HCT116 (cell line): ENCODE results near the gene SLC35A4. TPM values are rescaled to one million over a fixed set of nuclear protein-coding genes. Genes with fewer than 3 reads are reported as not detected.
A peak's percentile ranks its signal among the peaks of the same experiment; 100 is the strongest.

ENCODE experiments used
- ATAC-seq: fragments of 200-7000 bp; cut with Tn5 transposase; 2 replicates; pipeline ENCODE4 v1.9.1; 2020; ENCODE audit warnings: mild to moderate bottlenecking, moderate library complexity
- BruUV-seq: library from RNA; stranded (reverse); fragments of 400-500 nt; replicated peaks from 2 replicates; lab custom pipeline; 2021; lab: Mats Ljungman, UMichigan
- CTCF ChIA-PET: fragments of 300-600 bp; sonication (Branson Sonifier 250); formaldehyde crosslinking; loops from one replicate; lab custom pipeline; 2021; ENCODE audit warnings: antibody characterized with exemption; lab: Charles Lee
- POLR2A ChIA-PET: fragments of 300-600, 350-600 bp; sonication (Branson Sonifier 250); formaldehyde crosslinking; loops from one replicate; lab custom pipeline; 2021; ENCODE audit warnings: antibody characterized with exemption; lab: Charles Lee
- RAD21 ChIA-PET, 2 experiments: fragments of 300-600 bp; sonication (Branson Sonifier 250); formaldehyde crosslinking; loops; one replicate each; lab custom pipeline; 2023; ENCODE audit warnings: low total read pairs in 2 of 2; ENCODE audit not compliant: uncharacterized antibody in 2 of 2, unreplicated experiment in 2 of 2, low non-redundant PET in 1 of 2; lab: Charles Lee
- DNase-seq: peaks from one replicate; pipeline ENCODE4 v3.0.0-alpha.2; 2010; ENCODE audit warnings: low read depth, low spot score
- H2AFZ ChIP-seq: fragments of 200-600 bp; shearing (Covaris generic), sonication (generic); 2 replicates; pipeline ENCODE4 v1.6.1; 2017; ENCODE audit warnings: low read depth, mixed run types, mixed read lengths, antibody characterized with exemption, low read length; ENCODE audit not compliant: poor library complexity, severe bottlenecking
- H3K27ac ChIP-seq: 2 replicates; pipeline ENCODE4 v1.5.1; 2012; ENCODE audit warnings: low read depth, low read length
- H3K27me3 ChIP-seq: fragments of 200-600 bp; sonication (generic); 2 replicates; pipeline ENCODE4 v1.6.1; 2016; ENCODE audit warnings: mixed run types, low read length, mixed read lengths; ENCODE audit not compliant: insufficient read depth
- H3K36me3 ChIP-seq, 2 experiments: fragments of 200-500 bp in 1 of 2; fragments of 200-600 bp in 1 of 2; sonication (Bioruptor generic) in 1 of 2; sonication (generic) in 1 of 2; 2 replicates each; pipeline versions ENCODE4 v1.5.1 to v1.6.1; 2014 to 2016; ENCODE audit warnings: low read length in 2 of 2, inconsistent platforms in 1 of 2, mixed read lengths in 1 of 2, mixed run types in 1 of 2; ENCODE audit not compliant: insufficient read depth in 2 of 2, control insufficient read depth in 1 of 2
- H3K4me1 ChIP-seq, 2 experiments: fragments of 200-600 bp in 1 of 2; sonication (generic) in 1 of 2; 2 replicates each; pipeline versions ENCODE4 v1.5.1 to v1.6.1; 2012 to 2017; ENCODE audit warnings: low read length in 2 of 2, inconsistent platforms in 1 of 2, mild to moderate bottlenecking in 1 of 2, mixed read lengths in 1 of 2, mixed run types in 1 of 2, moderate library complexity in 1 of 2; ENCODE audit not compliant: insufficient read depth in 2 of 2, control insufficient read depth in 1 of 2
- H3K4me2 ChIP-seq: fragments of 200-600 bp; sonication (generic); 2 replicates; pipeline ENCODE4 v1.6.1; 2017; ENCODE audit warnings: mixed run types, low read length, mixed read lengths
- H3K4me3 ChIP-seq, 2 experiments: fragments of 200-600 bp in 1 of 2; sonication (generic) in 1 of 2; replicated peaks in 1 of 2; 2 replicates each; pipeline ENCODE4 v1.5.1; 2011 to 2016; ENCODE audit warnings: low read length in 2 of 2, control low read depth in 1 of 2, low read depth in 1 of 2, mild to moderate bottlenecking in 1 of 2, mixed read lengths in 1 of 2, mixed run types in 1 of 2
- H3K79me2 ChIP-seq: fragments of 200-600 bp; sonication (generic); 2 replicates; pipeline ENCODE4 v1.6.1; 2017; ENCODE audit warnings: mild to moderate bottlenecking, mixed run types, low read length, moderate library complexity, mixed read lengths; ENCODE audit not compliant: insufficient read depth
- H3K9ac ChIP-seq: fragments of 200-600 bp; sonication (generic); 2 replicates; pipeline ENCODE4 v1.6.1; 2016; ENCODE audit warnings: low read length, mixed read lengths
- H3K9me2 ChIP-seq: fragments of 200-600 bp; sonication (generic), shearing (Covaris generic); 2 replicates; pipeline ENCODE4 v1.6.1; 2017; ENCODE audit warnings: mixed run types, mild to moderate bottlenecking, moderate library complexity; ENCODE audit not compliant: insufficient read depth
- H3K9me3 ChIP-seq, 2 experiments: fragments of 200-500 bp in 1 of 2; fragments of 200-600 bp in 1 of 2; sonication (Bioruptor generic) in 1 of 2; sonication (generic) in 1 of 2; 2 replicates each; pipeline ENCODE4 v1.6.1; 2014 to 2017; ENCODE audit warnings: low read length in 2 of 2, mixed read lengths in 2 of 2, inconsistent platforms in 1 of 2, low read depth in 1 of 2, mild to moderate bottlenecking in 1 of 2, mixed run types in 1 of 2, moderate library complexity in 1 of 2; ENCODE audit not compliant: control insufficient read depth in 1 of 2, insufficient read depth in 1 of 2
- H4K20me1 ChIP-seq: fragments of 200-600 bp; sonication (generic), shearing (Covaris generic); 2 replicates; pipeline ENCODE4 v1.6.1; 2017; ENCODE audit warnings: mixed run types, mild to moderate bottlenecking, moderate library complexity; ENCODE audit not compliant: insufficient read depth
- CBX3 ChIP-seq: IDR thresholded peaks from 2 replicates; pipeline ENCODE4 v1.6.1; 2012; ENCODE audit warnings: low read depth
- EGR1 ChIP-seq: IDR thresholded peaks from 2 replicates; pipeline ENCODE4 v1.6.1; 2012; ENCODE audit warnings: low read depth
- EZH2phosphoT487 ChIP-seq: fragments of 200-600 bp; IDR thresholded peaks from 2 replicates; pipeline ENCODE4 v1.6.1; 2018; ENCODE audit warnings: antibody characterized with exemption, borderline replicate concordance
- MAX ChIP-seq: IDR thresholded peaks from 2 replicates; pipeline ENCODE4 v1.6.1; 2012
- POLR2A ChIP-seq: IDR thresholded peaks from 2 replicates; pipeline ENCODE4 v1.7.0; 2011; ENCODE audit warnings: borderline replicate concordance; ENCODE audit not compliant: insufficient read depth, insufficient read length; ENCODE audit errors: extremely low read depth
- POLR2AphosphoS5 ChIP-seq: IDR thresholded peaks from 2 replicates; pipeline ENCODE4 v1.6.1; 2011; ENCODE audit warnings: mild to moderate bottlenecking, low read depth, low read length, moderate library complexity
- SIN3A ChIP-seq: IDR thresholded peaks from 2 replicates; pipeline ENCODE4 v1.6.1; 2012; ENCODE audit warnings: low read depth
- SP1 ChIP-seq: IDR thresholded peaks from 2 replicates; pipeline ENCODE4 v1.6.1; 2012; ENCODE audit warnings: low read depth
- SRF ChIP-seq: IDR thresholded peaks from 2 replicates; pipeline ENCODE4 v1.6.1; 2012; ENCODE audit warnings: low read depth
- ZNF274 ChIP-seq: fragments of 200-500 bp; sonication (Bioruptor generic); IDR thresholded peaks from 2 replicates; pipeline ENCODE4 v1.6.1; 2014; ENCODE audit warnings: mild to moderate bottlenecking, low read depth, low read length, inconsistent platforms
- intact Hi-C: fragments of 100-400 bp; cut with micrococcal nuclease; formaldehyde crosslinking; loops from 2 replicates; pipeline ENCODE4 v1.10.0; 2022
- total RNA-seq: library from RNA; stranded (reverse); gene quantifications from one replicate; pipeline ENCODE4 v1.2.1, GENCODE V29; 2021; ENCODE audit not compliant: unreplicated experiment
- TF ChIP-seq, protein P1 (sequence below): IDR thresholded peaks from 2 replicates; pipeline ENCODE4 v1.6.1; 2012; ENCODE audit warnings: low read depth

The SLC35A4 gene
- total RNA-seq, 1 experiment from 2014 or later = 37.5 TPM

- no TSS peak for BruUV-seq
- Histone ChIP-seq H2AFZ (no peak overlapping the region), H3K4me2 (no peak overlapping the region), H3K36me3 (peaks cover 12 to 36% of the 10 kb centered on the region in 2 experiments; a peak in 3 of 4 replicates), H3K9me3 (no peaks in the 10 kb centered on the region), H4K20me1 (no peaks in the 10 kb centered on the region; the same call in 1 of the 2 replicates), H3K9ac (no peak overlapping the region), H3K4me1 (peaks cover 2 to 25% of the 10 kb centered on the region in 2 experiments; a peak in 3 of 4 replicates), H3K4me3 (no peak overlapping the region), H3K9me2 (no peaks in the 10 kb centered on the region), H3K27me3 (no peaks in the 10 kb centered on the region), H3K79me2 (peaks cover 29% of the 10 kb centered on the region), H3K27ac (peak overlapping the region; percentile 2; the same call in 1 of the 2 replicates)
- DNase-seq (no peak), ATAC-seq (no peak)
- TF ChIP-seq ZNF274 (no peak), POLR2AphosphoS5 (no peak), POLR2A (no peak), CBX3 (no peak), SRF (no peak), SIN3A (no peak), SP1 (no peak), EGR1 (no peak), EZH2phosphoT487 (no peak), MAX (no peak)
- TF ChIP-seq, protein P1, sequence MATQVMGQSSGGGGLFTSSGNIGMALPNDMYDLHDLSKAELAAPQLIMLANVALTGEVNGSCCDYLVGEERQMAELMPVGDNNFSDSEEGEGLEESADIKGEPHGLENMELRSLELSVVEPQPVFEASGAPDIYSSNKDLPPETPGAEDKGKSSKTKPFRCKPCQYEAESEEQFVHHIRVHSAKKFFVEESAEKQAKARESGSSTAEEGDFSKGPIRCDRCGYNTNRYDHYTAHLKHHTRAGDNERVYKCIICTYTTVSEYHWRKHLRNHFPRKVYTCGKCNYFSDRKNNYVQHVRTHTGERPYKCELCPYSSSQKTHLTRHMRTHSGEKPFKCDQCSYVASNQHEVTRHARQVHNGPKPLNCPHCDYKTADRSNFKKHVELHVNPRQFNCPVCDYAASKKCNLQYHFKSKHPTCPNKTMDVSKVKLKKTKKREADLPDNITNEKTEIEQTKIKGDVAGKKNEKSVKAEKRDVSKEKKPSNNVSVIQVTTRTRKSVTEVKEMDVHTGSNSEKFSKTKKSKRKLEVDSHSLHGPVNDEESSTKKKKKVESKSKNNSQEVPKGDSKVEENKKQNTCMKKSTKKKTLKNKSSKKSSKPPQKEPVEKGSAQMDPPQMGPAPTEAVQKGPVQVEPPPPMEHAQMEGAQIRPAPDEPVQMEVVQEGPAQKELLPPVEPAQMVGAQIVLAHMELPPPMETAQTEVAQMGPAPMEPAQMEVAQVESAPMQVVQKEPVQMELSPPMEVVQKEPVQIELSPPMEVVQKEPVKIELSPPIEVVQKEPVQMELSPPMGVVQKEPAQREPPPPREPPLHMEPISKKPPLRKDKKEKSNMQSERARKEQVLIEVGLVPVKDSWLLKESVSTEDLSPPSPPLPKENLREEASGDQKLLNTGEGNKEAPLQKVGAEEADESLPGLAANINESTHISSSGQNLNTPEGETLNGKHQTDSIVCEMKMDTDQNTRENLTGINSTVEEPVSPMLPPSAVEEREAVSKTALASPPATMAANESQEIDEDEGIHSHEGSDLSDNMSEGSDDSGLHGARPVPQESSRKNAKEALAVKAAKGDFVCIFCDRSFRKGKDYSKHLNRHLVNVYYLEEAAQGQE = no peak
- RAD21 ChIA-PET = no interaction called here
- CTCF ChIA-PET = no interaction called here
- POLR2A ChIA-PET = no interaction called here
- intact Hi-C loops = no loop called here
Observed at GRCh38 chr5:140548300-140548688, 16.3 kb upstream of the SLC35A4 start.
